ENCODE measurements around the gene ATG13. TPM values are rescaled to one million over a fixed set of nuclear protein-coding genes. Genes with fewer than 3 reads are reported as not detected.

The ATG13 gene
- total and polyA plus RNA-seq, 4 donors, result 36.3 to 49.9 (median 41.2) TPM

DNA sequence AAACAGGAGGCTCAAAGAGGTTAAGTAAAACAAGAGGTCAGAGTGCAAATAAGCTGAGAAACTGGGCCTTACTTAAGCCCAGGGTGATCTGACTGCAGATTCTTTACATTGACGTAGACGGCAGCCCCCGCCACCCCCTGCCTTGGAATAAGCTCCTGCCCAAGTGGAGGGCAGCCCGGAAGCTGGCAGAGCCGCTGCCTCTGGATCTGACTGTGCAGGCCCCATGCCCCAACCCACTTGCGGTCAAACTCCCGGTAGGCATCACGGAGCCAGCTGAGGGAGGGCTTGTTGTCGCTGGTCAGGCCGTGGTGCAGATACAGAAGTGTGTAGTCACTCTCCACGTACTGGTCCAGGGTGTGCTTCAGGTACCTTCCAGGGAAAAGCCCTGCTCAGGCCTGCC lies 64.5 kb downstream of the ATG13 start:
- Histone ChIP-seq H3K27me3 (ENCODE audit: control insufficient read depth in 4 of 4, insufficient read depth in 4 of 4, low read length in 3 of 4) (no peaks in the 10 kb centered on the region), H3K27ac (ENCODE audit: low read depth in 1 of 2, low read length in 2 of 2) (no peak overlapping the region), H3K36me3 (ENCODE audit: control insufficient read depth in 4 of 4, insufficient read depth in 3 of 4, low read depth in 1 of 4, low read length in 3 of 4) (peaks cover 27 to 59% (median 38%) of the 10 kb centered on the region in 4 donors), H3K9me3 (ENCODE audit: control insufficient read depth in 4 of 4, low read length in 3 of 4) (no peaks in the 10 kb centered on the region), H3K4me3 (ENCODE audit: low read depth in 1 of 3, low read length in 3 of 3) (no peak overlapping the region), H3K9ac (ENCODE audit: low read depth in 1 of 2, low read length in 2 of 2) (no peak overlapping the region), H3K4me1 (ENCODE audit: control insufficient read depth in 4 of 4, insufficient read depth in 4 of 4, low read length in 3 of 4) (peaks cover 0 to 6% (median 1%) of the 10 kb centered on the region in 4 donors)
- WGBS, result 96% methylated on average over 11 of the region's 11 CpGs
- no peak for DNase-seq (ENCODE audit: low spot score)
- no peak for TF ChIP-seq RAD21 (IDR thresholded peaks at IDR 0.05)
- no peak for TF ChIP-seq JUND (IDR thresholded peaks at IDR 0.05)
- TF ChIP-seq EGR1 (IDR thresholded peaks at IDR 0.05; ENCODE audit: low read depth in 2 of 2), result no peak
- TF ChIP-seq FOXA2 (IDR thresholded peaks at IDR 0.05), result no peak
- no peak for TF ChIP-seq FOXA1 (IDR thresholded peaks at IDR 0.05)
- no peak for TF ChIP-seq RXRA (IDR thresholded peaks at IDR 0.05)
- TF ChIP-seq SP1 (IDR thresholded peaks at IDR 0.05), result no peak
- TF ChIP-seq, protein P1, sequence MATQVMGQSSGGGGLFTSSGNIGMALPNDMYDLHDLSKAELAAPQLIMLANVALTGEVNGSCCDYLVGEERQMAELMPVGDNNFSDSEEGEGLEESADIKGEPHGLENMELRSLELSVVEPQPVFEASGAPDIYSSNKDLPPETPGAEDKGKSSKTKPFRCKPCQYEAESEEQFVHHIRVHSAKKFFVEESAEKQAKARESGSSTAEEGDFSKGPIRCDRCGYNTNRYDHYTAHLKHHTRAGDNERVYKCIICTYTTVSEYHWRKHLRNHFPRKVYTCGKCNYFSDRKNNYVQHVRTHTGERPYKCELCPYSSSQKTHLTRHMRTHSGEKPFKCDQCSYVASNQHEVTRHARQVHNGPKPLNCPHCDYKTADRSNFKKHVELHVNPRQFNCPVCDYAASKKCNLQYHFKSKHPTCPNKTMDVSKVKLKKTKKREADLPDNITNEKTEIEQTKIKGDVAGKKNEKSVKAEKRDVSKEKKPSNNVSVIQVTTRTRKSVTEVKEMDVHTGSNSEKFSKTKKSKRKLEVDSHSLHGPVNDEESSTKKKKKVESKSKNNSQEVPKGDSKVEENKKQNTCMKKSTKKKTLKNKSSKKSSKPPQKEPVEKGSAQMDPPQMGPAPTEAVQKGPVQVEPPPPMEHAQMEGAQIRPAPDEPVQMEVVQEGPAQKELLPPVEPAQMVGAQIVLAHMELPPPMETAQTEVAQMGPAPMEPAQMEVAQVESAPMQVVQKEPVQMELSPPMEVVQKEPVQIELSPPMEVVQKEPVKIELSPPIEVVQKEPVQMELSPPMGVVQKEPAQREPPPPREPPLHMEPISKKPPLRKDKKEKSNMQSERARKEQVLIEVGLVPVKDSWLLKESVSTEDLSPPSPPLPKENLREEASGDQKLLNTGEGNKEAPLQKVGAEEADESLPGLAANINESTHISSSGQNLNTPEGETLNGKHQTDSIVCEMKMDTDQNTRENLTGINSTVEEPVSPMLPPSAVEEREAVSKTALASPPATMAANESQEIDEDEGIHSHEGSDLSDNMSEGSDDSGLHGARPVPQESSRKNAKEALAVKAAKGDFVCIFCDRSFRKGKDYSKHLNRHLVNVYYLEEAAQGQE (IDR thresholded peaks at IDR 0.05), result no peak
- TF ChIP-seq ZBTB33 (IDR thresholded peaks at IDR 0.05), result no peak
- TF ChIP-seq, protein P2, sequence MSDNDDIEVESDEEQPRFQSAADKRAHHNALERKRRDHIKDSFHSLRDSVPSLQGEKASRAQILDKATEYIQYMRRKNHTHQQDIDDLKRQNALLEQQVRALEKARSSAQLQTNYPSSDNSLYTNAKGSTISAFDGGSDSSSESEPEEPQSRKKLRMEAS (IDR thresholded peaks at IDR 0.05), result no peak
- TF ChIP-seq CTCF (IDR thresholded peaks at IDR 0.05; ENCODE audit: low read depth, low read length, missing input control), result no peak
- TF ChIP-seq GABPA (IDR thresholded peaks at IDR 0.05 in 1 of 2, conservative IDR thresholded peaks at IDR 0.05 in 1 of 2), result no peak
- TF ChIP-seq HNF4A (conservative IDR thresholded peaks at IDR 0.05), result no peak
- TF ChIP-seq HNF4G (IDR thresholded peaks at IDR 0.05), result no peak
- TF ChIP-seq, protein P3, sequence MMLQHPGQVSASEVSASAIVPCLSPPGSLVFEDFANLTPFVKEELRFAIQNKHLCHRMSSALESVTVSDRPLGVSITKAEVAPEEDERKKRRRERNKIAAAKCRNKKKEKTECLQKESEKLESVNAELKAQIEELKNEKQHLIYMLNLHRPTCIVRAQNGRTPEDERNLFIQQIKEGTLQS (IDR thresholded peaks at IDR 0.05), result no peak
- no peak for TF ChIP-seq TAF1 (conservative IDR thresholded peaks at IDR 0.05)
- TF ChIP-seq YY1 (IDR thresholded peaks at IDR 0.05), result no peak

Data from liver (tissue), 9 donors.